SJCRH30 (cell line): ENCODE measurements around the gene GPD2. TPM values are rescaled to one million over a fixed set of nuclear protein-coding genes. Genes with fewer than 3 reads are reported as not detected.

Experiments used
- total RNA-seq: library from RNA; depleted of rRNA; stranded (reverse); fragments of >200 nt; shearing (Covaris generic); gene quantifications from 2 replicates; pipeline ENCODE4 v1.2.3, GENCODE V29; 2014; rRNA removed

The GPD2 gene
- total RNA-seq, 1 experiment from 2014 or later: 10.6 TPM

Other genes with a start within 250 kb of the GPD2 start
- 0.46 and 0.51 TPM in 2 replicates for gene NR4A2, start 103.7 kb upstream of the GPD2 start, total RNA-seq